Osteoblast (primary cell): ENCODE data around the gene ATP6V0E1. TPM values are rescaled to one million over a fixed set of nuclear protein-coding genes. Genes with fewer than 3 reads are reported as not detected.
A peak's percentile ranks its signal among the peaks of the same experiment; 100 is the strongest.

Experiments
- DNase-seq: peaks from one replicate; pipeline ENCODE4 v3.0.0; 2011; ENCODE audit warnings: low spot score, mixed read lengths; ENCODE audit not compliant: insufficient read length; ENCODE audit errors: missing footprints
- H2AFZ ChIP-seq: 2 replicates; pipeline ENCODE4 v1.6.0; 2011; ENCODE audit warnings: mild to moderate bottlenecking, low read length
- H3K27ac ChIP-seq: 2 replicates; pipeline ENCODE4 v1.5.1; 2011; ENCODE audit warnings: mild to moderate bottlenecking, low read depth, low read length, moderate library complexity
- H3K27me3 ChIP-seq: 2 replicates; pipeline ENCODE4 v1.6.0; 2012; ENCODE audit warnings: mild to moderate bottlenecking, control low read depth, inconsistent platforms, low read length, moderate library complexity; ENCODE audit not compliant: insufficient read depth
- H3K36me3 ChIP-seq: 2 replicates; pipeline ENCODE4 v1.5.1; 2011; ENCODE audit warnings: mild to moderate bottlenecking, low read length, control low read depth, moderate library complexity; ENCODE audit not compliant: insufficient read depth
- H3K4me1 ChIP-seq: 2 replicates; pipeline ENCODE4 v1.5.1; 2011; ENCODE audit warnings: mild to moderate bottlenecking, low read length, control low read depth, moderate library complexity; ENCODE audit not compliant: insufficient read depth
- H3K4me2 ChIP-seq: 2 replicates; pipeline ENCODE4 v1.6.0; 2011; ENCODE audit warnings: mild to moderate bottlenecking, low read length; ENCODE audit not compliant: insufficient read depth
- H3K4me3 ChIP-seq: fragments of 200-600 bp; sonication (generic); 3 replicates; pipeline ENCODE4 v1.5.1; 2012; ENCODE audit warnings: mild to moderate bottlenecking, low read length, inconsistent platforms; ENCODE audit not compliant: insufficient read depth
- H3K79me2 ChIP-seq: 2 replicates; pipeline ENCODE4 v1.6.0; 2012; ENCODE audit warnings: mild to moderate bottlenecking, low read length, control low read depth, inconsistent platforms; ENCODE audit not compliant: insufficient read depth
- H3K9me3 ChIP-seq: 2 replicates; pipeline ENCODE4 v1.5.1; 2011; ENCODE audit warnings: low read depth, low read length, control low read depth
- H4K20me1 ChIP-seq: 2 replicates; pipeline ENCODE4 v1.6.0; 2012; ENCODE audit warnings: mild to moderate bottlenecking, low read length, control low read depth; ENCODE audit not compliant: insufficient read depth
- total RNA-seq: library from RNA; depleted of rRNA; stranded (reverse); fragments of >200 nt; gene quantifications from 2 replicates; pipeline ENCODE4 v1.2.3, GENCODE V29; 2012
- TF ChIP-seq, protein P1 (sequence below): IDR thresholded peaks from 2 replicates; pipeline ENCODE4 v1.5.1; 2011; ENCODE audit warnings: mild to moderate bottlenecking, low read depth, low read length, moderate library complexity; ENCODE audit errors: extremely low read depth

The ATP6V0E1 gene
- total RNA-seq, 1 donor, result 177 TPM

DNA sequence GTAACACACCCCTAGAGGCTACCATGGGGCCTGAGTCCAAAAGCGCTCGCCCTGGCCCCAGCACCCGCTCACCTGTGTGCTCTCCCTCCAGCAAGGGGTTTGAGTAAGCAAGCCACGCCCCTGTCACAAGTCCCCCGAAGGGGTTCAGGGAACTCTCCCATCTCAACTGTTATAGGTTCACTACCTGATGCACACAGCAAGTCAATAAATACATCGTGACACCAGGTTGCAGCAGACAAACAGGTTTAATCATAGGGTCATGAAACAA is 64.2 kb downstream of the ATP6V0E1 start:
- H3K27me3 ChIP-seq, result no peaks in the 10 kb centered on the region
- no peak overlapping the region for H2AFZ ChIP-seq
- H4K20me1 ChIP-seq, result no peaks in the 10 kb centered on the region
- H3K9me3 ChIP-seq, result no peaks in the 10 kb centered on the region
- TF ChIP-seq, protein P1, sequence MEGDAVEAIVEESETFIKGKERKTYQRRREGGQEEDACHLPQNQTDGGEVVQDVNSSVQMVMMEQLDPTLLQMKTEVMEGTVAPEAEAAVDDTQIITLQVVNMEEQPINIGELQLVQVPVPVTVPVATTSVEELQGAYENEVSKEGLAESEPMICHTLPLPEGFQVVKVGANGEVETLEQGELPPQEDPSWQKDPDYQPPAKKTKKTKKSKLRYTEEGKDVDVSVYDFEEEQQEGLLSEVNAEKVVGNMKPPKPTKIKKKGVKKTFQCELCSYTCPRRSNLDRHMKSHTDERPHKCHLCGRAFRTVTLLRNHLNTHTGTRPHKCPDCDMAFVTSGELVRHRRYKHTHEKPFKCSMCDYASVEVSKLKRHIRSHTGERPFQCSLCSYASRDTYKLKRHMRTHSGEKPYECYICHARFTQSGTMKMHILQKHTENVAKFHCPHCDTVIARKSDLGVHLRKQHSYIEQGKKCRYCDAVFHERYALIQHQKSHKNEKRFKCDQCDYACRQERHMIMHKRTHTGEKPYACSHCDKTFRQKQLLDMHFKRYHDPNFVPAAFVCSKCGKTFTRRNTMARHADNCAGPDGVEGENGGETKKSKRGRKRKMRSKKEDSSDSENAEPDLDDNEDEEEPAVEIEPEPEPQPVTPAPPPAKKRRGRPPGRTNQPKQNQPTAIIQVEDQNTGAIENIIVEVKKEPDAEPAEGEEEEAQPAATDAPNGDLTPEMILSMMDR, result no peak
- peaks cover 18% of the 10 kb centered on the region for H3K4me1 ChIP-seq
- no peak overlapping the region for H3K27ac ChIP-seq
- no peak overlapping the region for H3K4me3 ChIP-seq
- H3K4me2 ChIP-seq, result no peak overlapping the region
- DNase-seq, result no peak
- no peaks in the 10 kb centered on the region for H3K36me3 ChIP-seq
- no peaks in the 10 kb centered on the region for H3K79me2 ChIP-seq

DNA sequence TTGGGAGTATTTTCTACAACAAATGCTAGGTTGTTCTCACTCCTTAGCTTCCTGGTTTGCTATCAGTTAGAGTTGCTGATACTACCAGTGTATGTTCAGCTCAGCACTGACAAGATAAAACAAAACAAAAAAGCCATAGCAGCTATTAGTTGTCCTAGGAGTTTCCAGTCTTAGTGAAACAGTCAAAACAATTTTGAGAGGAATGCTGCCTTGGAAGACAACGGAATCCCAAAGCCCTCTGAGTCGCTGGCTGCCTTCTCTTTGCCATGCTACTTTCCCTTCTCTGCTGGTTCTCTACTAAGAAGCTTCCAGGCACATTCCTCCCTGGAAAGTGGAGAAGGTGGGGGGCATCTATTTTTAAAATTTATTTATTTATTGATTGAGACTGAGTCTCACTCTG is 67.2 kb downstream of the ATP6V0E1 start:
- TF ChIP-seq, protein P1, result no peak
- no peaks in the 10 kb centered on the region for H3K79me2 ChIP-seq
- no peaks in the 10 kb centered on the region for H4K20me1 ChIP-seq
- peak overlapping the region; percentile 25 for H2AFZ ChIP-seq
- H3K4me1 ChIP-seq, result peaks cover 28% of the 10 kb centered on the region
- peak overlapping the region; percentile 14 for H3K4me2 ChIP-seq
- H3K36me3 ChIP-seq, result no peaks in the 10 kb centered on the region
- H3K27me3 ChIP-seq, result no peaks in the 10 kb centered on the region
- DNase-seq, result no peak
- no peak overlapping the region for H3K27ac ChIP-seq
- H3K4me3 ChIP-seq, result no peak overlapping the region
- no peaks in the 10 kb centered on the region for H3K9me3 ChIP-seq

DNA sequence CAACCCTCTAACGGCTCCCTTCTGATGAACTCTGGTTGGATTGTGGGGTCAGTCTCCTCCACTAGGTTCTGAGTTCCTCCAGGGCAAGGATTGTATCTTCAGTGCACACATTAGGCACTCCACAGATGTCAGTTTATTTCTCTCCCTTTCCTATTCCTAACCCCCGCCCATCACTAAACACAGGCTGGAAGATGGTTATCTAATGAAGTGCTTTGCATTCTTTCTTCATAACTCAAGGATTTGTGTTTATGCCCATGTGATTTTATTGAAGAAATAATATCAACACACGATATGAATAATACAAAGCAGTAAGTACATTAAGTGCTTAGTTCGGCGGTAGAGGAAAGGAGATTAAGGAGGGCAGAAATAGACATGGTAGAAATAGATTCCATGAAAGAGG is 68.2 kb downstream of the ATP6V0E1 start:
- peak; percentile 90 for DNase-seq
- Histone ChIP-seq H4K20me1 (no peaks in the 10 kb centered on the region), H3K4me1 (peaks cover 29% of the 10 kb centered on the region), H3K4me2 (peak overlapping the region; percentile 9), H3K79me2 (no peaks in the 10 kb centered on the region), H3K27ac (no peak overlapping the region), H3K4me3 (no peak overlapping the region), H2AFZ (no peak overlapping the region), H3K36me3 (no peaks in the 10 kb centered on the region), H3K27me3 (no peaks in the 10 kb centered on the region), H3K9me3 (no peaks in the 10 kb centered on the region)
- TF ChIP-seq, protein P1, result no peak

DNA sequence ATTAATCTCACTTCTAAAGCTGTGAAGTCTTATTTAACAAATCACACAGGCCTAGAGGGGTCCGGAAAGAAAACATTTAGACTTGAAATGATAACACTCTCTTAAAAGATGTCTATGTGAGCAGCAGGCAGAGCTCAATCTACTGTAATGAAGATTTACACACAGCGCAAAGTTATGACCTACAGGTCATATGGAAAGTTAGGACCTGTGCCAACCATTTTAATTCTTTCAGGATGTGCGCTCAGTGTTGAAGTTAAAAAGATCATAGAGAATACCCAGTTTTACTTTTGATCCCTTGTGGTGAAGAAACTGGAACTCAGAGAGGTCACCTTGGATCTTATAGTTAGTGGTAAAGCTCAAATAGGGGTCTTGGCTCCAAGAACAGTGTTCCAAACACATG is 69.5 kb downstream of the ATP6V0E1 start:
- Histone ChIP-seq H3K27ac (no peak overlapping the region), H3K79me2 (peaks cover under 1% of the 10 kb centered on the region), H3K27me3 (no peaks in the 10 kb centered on the region), H2AFZ (no peak overlapping the region), H4K20me1 (no peaks in the 10 kb centered on the region), H3K36me3 (no peaks in the 10 kb centered on the region), H3K4me2 (no peak overlapping the region), H3K4me3 (no peak overlapping the region), H3K4me1 (peaks cover 33% of the 10 kb centered on the region), H3K9me3 (no peaks in the 10 kb centered on the region)
- TF ChIP-seq, protein P1, result no peak
- no peak for DNase-seq
